ENCODE measurements around the gene NDUFB10. TPM values are rescaled to one million over a fixed set of nuclear protein-coding genes. Genes with fewer than 3 reads are reported as not detected.

Gene NDUFB10
- total and polyA plus RNA-seq, 10 of the 15 experiments (the other 5 are each of a cell fraction or from before 2014, with no cell fraction given) = 52.2 to 319 (median 130) TPM

GRCh38 chr16:1982991-1983543 lies 23.7 kb downstream of the NDUFB10 start:
- Histone ChIP-seq H3K9me3 (replicated peaks; ENCODE audit: control insufficient read depth, insufficient read depth, low read length) (no peaks in the 10 kb centered on the region), H3K9ac (ENCODE audit: control insufficient read depth, insufficient read depth, low read length) (no peak overlapping the region), H3K4me1 (ENCODE audit: control insufficient read depth, insufficient read depth, low read length) (peaks cover 28% of the 10 kb centered on the region), H2AFZ (ENCODE audit: control insufficient read depth, low read depth, low read length) (no peak overlapping the region), H4K20me1 (ENCODE audit: control insufficient read depth, insufficient read depth) (no peaks in the 10 kb centered on the region), H3K4me3 (no peak overlapping the region), H3K79me2 (ENCODE audit: control insufficient read depth, insufficient read depth, low read length) (no peaks in the 10 kb centered on the region; the same call in none of the 2 replicates), H3K36me3 (ENCODE audit: control insufficient read depth in 2 of 2, insufficient read depth in 2 of 2, low read length in 1 of 2) (peaks cover 5 to 9% of the 10 kb centered on the region in 2 experiments; a peak in 3 of 4 replicates), H3K27ac (ENCODE audit: control insufficient read depth, insufficient read depth) (no peak overlapping the region), H3K4me2 (ENCODE audit: control insufficient read depth, insufficient read depth) (peak overlapping the region; percentile 87; the same call in 1 of the 2 replicates), H3K27me3 (replicated peaks in 1 of 2; ENCODE audit: control insufficient read depth in 2 of 2, insufficient read depth in 2 of 2, low read length in 1 of 2) (0 out of 4 replicates have a peak, but pooled peaks cover 0 to 5% of the 10 kb centered on the region in 2 experiments)
- SMC1A ChIA-PET (ENCODE audit: uncharacterized antibody, unreplicated experiment) = interaction anchor here (1.3 kb wide), 1 partner anchor 21 kb away, joined by 4 read pairs; no protein-coding TSS in a partner anchor
- WGBS (ENCODE audit: insufficient coverage, insufficient replicate concordance, low lambda C conversion rate, missing lambda C conversion rate) = 39% methylated on average over 19 of the region's 19 CpGs
- no peak for FAIRE-seq
- in situ Hi-C loops (cut with MboI) = no loop called here
- TF ChIP-seq ZBTB11 (CRISPR knock-in tag; IDR thresholded peaks at IDR 0.05) = no peak
- TF ChIP-seq CTCF (IDR thresholded peaks at IDR 0.05 in 2 of 3, conservative IDR thresholded peaks at IDR 0.05 in 1 of 3; ENCODE audit: control insufficient read depth in 2 of 3, extremely low read depth in 1 of 3, insufficient read depth in 1 of 3, low read depth in 3 of 3, low read length in 3 of 3) = peak in 1 of 3 experiments; percentile 11; a peak in 1 of 6 replicates
- RAD21 ChIA-PET (ENCODE audit: unreplicated experiment) = interaction anchor here (0.9 to 2.1 kb wide), 3 partner anchors 13 to 157 kb away, joined by 3 to 6 read pairs (median 5); partner anchors contain the start of genes FAHD1 and HAGH
- BruUV-seq (replicated peaks) = no TSS peak
- intact Hi-C loops (cut with micrococcal nuclease; ENCODE audit: unreplicated experiment) = no loop called here
- DNase-seq (ENCODE audit: low read depth, low spot score) = no peak
- no peak for ATAC-seq
- CTCF ChIA-PET = interaction anchor here (0.9 to 1.1 kb wide), 2 partner anchors 14 to 21 kb away, joined by 3 to 5 read pairs; no protein-coding TSS in a partner anchor
- POLR2A ChIA-PET = interaction anchor here (3.0 to 4.7 kb wide), 3 partner anchors 8 to 18 kb away, joined by 18 to 25 read pairs (median 21); partner anchors contain the start of genes RPS2 and TBL3

Data from GM12878 (cell line).